ENCODE data around the gene LTV1. TPM values are rescaled to one million over a fixed set of nuclear protein-coding genes. Genes with fewer than 3 reads are reported as not detected.

Gene LTV1
- total RNA-seq, 2 experiments from 2014 or later, result 27.0 to 28.5 TPM

GRCh38 chr6:143878272-143878760, 35.2 kb downstream of the LTV1 start:
- CTCF ChIA-PET, result no interaction called here

GRCh38 chr6:143880412-143880811, 37.3 kb downstream of the LTV1 start:
- H3K9me3 ChIP-seq (ENCODE audit: control insufficient read depth in 1 of 2, insufficient read depth in 1 of 2, low read length in 2 of 2), result peaks cover 0 to 3% of the 10 kb centered on the region in 2 experiments
- Mint-ChIP-seq H3K36me3 (ENCODE audit: low read depth) (peaks cover 4% of the 10 kb centered on the region), H3K4me1 (ENCODE audit: low read depth) (no peaks in the 10 kb centered on the region), H3K9me3 (peaks cover 2% of the 10 kb centered on the region), H3K27me3 (no peaks in the 10 kb centered on the region), H3K4me3 (no peak overlapping the region), H3K27ac (no peak overlapping the region)
- DNase-seq (no peak), ATAC-seq (ENCODE audit: poor library complexity) (no peak)
- no peaks in the 10 kb centered on the region for H3K27me3 ChIP-seq (ENCODE audit: control insufficient read depth in 1 of 2, insufficient read depth in 2 of 2, low read length in 2 of 2)
- H3K27ac ChIP-seq (ENCODE audit: low read depth in 1 of 2, low read length in 2 of 2), result no peak overlapping the region
- intact Hi-C loops (cut with DNase I, micrococcal nuclease), result no loop called here
- no peak for TF ChIP-seq CTCF (IDR thresholded peaks at IDR 0.05)
- H3K4me3 ChIP-seq (ENCODE audit: low read length), result no peak overlapping the region
- ChIA-PET CTCF (no interaction called here), POLR2A (no interaction called here)
- no peaks in the 10 kb centered on the region for H3K4me1 ChIP-seq (ENCODE audit: insufficient read depth, low read length)
- no peaks in the 10 kb centered on the region for H3K36me3 ChIP-seq (ENCODE audit: insufficient read depth, low read length)

More at GRCh38 chr6:143878272-143878760, 35.2 kb downstream of the LTV1 start:
- intact Hi-C loops (cut with DNase I, micrococcal nuclease), result no loop called here
- H3K27me3 Mint-ChIP-seq, result no peaks in the 10 kb centered on the region
- H3K4me3 Mint-ChIP-seq, result no peak overlapping the region
- H3K4me1 Mint-ChIP-seq (ENCODE audit: low read depth), result no peaks in the 10 kb centered on the region
- peaks cover 4% of the 10 kb centered on the region for H3K36me3 Mint-ChIP-seq (ENCODE audit: low read depth)
- DNase-seq, result no peak
- no peaks in the 10 kb centered on the region for H3K27me3 ChIP-seq (ENCODE audit: control insufficient read depth in 1 of 2, insufficient read depth in 2 of 2, low read length in 2 of 2)
- H3K9me3 ChIP-seq (ENCODE audit: control insufficient read depth in 1 of 2, insufficient read depth in 1 of 2, low read length in 2 of 2), result peaks cover 0 to 3% of the 10 kb centered on the region in 2 experiments
- POLR2A ChIA-PET, result no interaction called here
- H3K27ac Mint-ChIP-seq, result no peak overlapping the region
- ATAC-seq (ENCODE audit: poor library complexity), result no peak
- no peak overlapping the region for H3K4me3 ChIP-seq (ENCODE audit: low read length)
- H3K27ac ChIP-seq (ENCODE audit: low read depth in 1 of 2, low read length in 2 of 2), result no peak overlapping the region
- no peak for TF ChIP-seq CTCF (IDR thresholded peaks at IDR 0.05)
- H3K4me1 ChIP-seq (ENCODE audit: insufficient read depth, low read length), result no peaks in the 10 kb centered on the region
- no peaks in the 10 kb centered on the region for H3K36me3 ChIP-seq (ENCODE audit: insufficient read depth, low read length)
- H3K9me3 Mint-ChIP-seq, result peaks cover 2% of the 10 kb centered on the region

GRCh38 chr6:143882401-143882930, 39.3 kb downstream of the LTV1 start:
- Histone ChIP-seq H3K36me3 (ENCODE audit: insufficient read depth, low read length) (no peaks in the 10 kb centered on the region), H3K27ac (ENCODE audit: low read depth in 1 of 2, low read length in 2 of 2) (no peak overlapping the region), H3K27me3 (ENCODE audit: control insufficient read depth in 1 of 2, insufficient read depth in 2 of 2, low read length in 2 of 2) (no peaks in the 10 kb centered on the region), H3K4me3 (ENCODE audit: low read length) (no peak overlapping the region), H3K4me1 (ENCODE audit: insufficient read depth, low read length) (no peaks in the 10 kb centered on the region), H3K9me3 (ENCODE audit: control insufficient read depth in 1 of 2, insufficient read depth in 1 of 2, low read length in 2 of 2) (peaks cover 0 to 3% of the 10 kb centered on the region in 2 experiments)
- Mint-ChIP-seq H3K9me3 (peaks cover 2% of the 10 kb centered on the region), H3K27ac (no peak overlapping the region), H3K27me3 (no peaks in the 10 kb centered on the region), H3K4me1 (ENCODE audit: low read depth) (no peaks in the 10 kb centered on the region), H3K4me3 (no peak overlapping the region), H3K36me3 (ENCODE audit: low read depth) (peaks cover 4% of the 10 kb centered on the region)
- no peak for TF ChIP-seq CTCF (IDR thresholded peaks at IDR 0.05)
- intact Hi-C loops (cut with DNase I, micrococcal nuclease), result no loop called here
- POLR2A ChIA-PET, result no interaction called here
- CTCF ChIA-PET, result no interaction called here
- DNase-seq (no peak), ATAC-seq (ENCODE audit: poor library complexity) (no peak)

Data from CD4-positive, alpha-beta T cell (primary cell).